Embryonic facial prominence (tissue), 1 donor: ENCODE results near the gene SPZ1.
"Not testable (repeated sequence)": the region's sequence is repeated elsewhere in the genome, so short reads cannot be mapped to it uniquely, and the experiment has no call there.

ENCODE experiments used
- DNase-seq: peaks from one replicate; pipeline ENCODE4 v3.0.0-alpha.2; 2016; ENCODE audit errors: extremely low spot score

The SPZ1 gene

GRCh38 chr5:80319702-80320101, at the start of gene SPZ1:
Gene SPZ1 (plus strand): TSS chr5:80320002. CDS start chr5:80320216, 214 bp downstream.
- DNase-seq: no peak

GRCh38 chr5:80270543-80270942, 49.3 kb upstream of the SPZ1 start:
- DNase-seq: not testable (repeated sequence)

GRCh38 chr5:80275347-80275746, 44.5 kb upstream of the SPZ1 start:
- no peak for DNase-seq

- no peak for DNase-seq
Observed at GRCh38 chr5:80276186-80276585, 43.6 kb upstream of the SPZ1 start.

- DNase-seq: no peak
Observed at GRCh38 chr5:80277191-80277590, 42.6 kb upstream of the SPZ1 start.

- DNase-seq: no peak
Observed at GRCh38 chr5:80282054-80282453, 37.7 kb upstream of the SPZ1 start.

- no peak for DNase-seq
Observed at GRCh38 chr5:80283360-80283759, 36.4 kb upstream of the SPZ1 start.

- no peak for DNase-seq
Observed at GRCh38 chr5:80284720-80285119, 35.1 kb upstream of the SPZ1 start.

GRCh38 chr5:80288177-80288576, 31.6 kb upstream of the SPZ1 start:
- no peak for DNase-seq

GRCh38 chr5:80289320-80289719, 30.5 kb upstream of the SPZ1 start:
- DNase-seq: no peak

- no peak for DNase-seq
Observed at GRCh38 chr5:80291761-80292160, 28.0 kb upstream of the SPZ1 start.

- DNase-seq: no peak
Observed at GRCh38 chr5:80296121-80296520, 23.7 kb upstream of the SPZ1 start.

- DNase-seq: no peak
Observed at GRCh38 chr5:80299601-80300000, 20.2 kb upstream of the SPZ1 start.

- no peak for DNase-seq
Observed at GRCh38 chr5:80300125-80300524, 19.7 kb upstream of the SPZ1 start.

GRCh38 chr5:80300796-80301195, 19.0 kb upstream of the SPZ1 start:
- not testable (repeated sequence) for DNase-seq

- DNase-seq: not testable (repeated sequence)
Observed at GRCh38 chr5:80301342-80301741, 18.5 kb upstream of the SPZ1 start.

GRCh38 chr5:80302636-80303035, 17.2 kb upstream of the SPZ1 start:
- DNase-seq: no peak

- DNase-seq: no peak
Observed at GRCh38 chr5:80308526-80308925, 11.3 kb upstream of the SPZ1 start.

GRCh38 chr5:80309871-80310665, 9.7 kb upstream of the SPZ1 start:
- no peak for DNase-seq

GRCh38 chr5:80315244-80315643, 4.6 kb upstream of the SPZ1 start:
- DNase-seq: no peak

- DNase-seq: no peak
Observed at GRCh38 chr5:80318212-80318611, 1.6 kb upstream of the SPZ1 start.

- no peak for DNase-seq
Observed at GRCh38 chr5:80324912-80325311, 5.1 kb downstream of the SPZ1 start.

- DNase-seq: no peak
Observed at GRCh38 chr5:80326468-80326867, 6.7 kb downstream of the SPZ1 start.

- no peak for DNase-seq
Observed at GRCh38 chr5:80337379-80337778, 17.6 kb downstream of the SPZ1 start.
